Spinal cord (tissue), 10 donors: ENCODE measurements around the gene SLC19A2. TPM values are rescaled to one million over a fixed set of nuclear protein-coding genes. Genes with fewer than 3 reads are reported as not detected.
"Not testable (repeated sequence)": the region's sequence is repeated elsewhere in the genome, so short reads cannot be mapped to it uniquely, and the experiment has no call there.

Experiments
- DNase-seq, 6 donors: peaks; one replicate each; pipeline versions ENCODE4 v3.0.0 to v3.0.0-alpha.2; 2013 to 2015; ENCODE audit warnings: low spot score in 6 of 6, low read depth in 4 of 6
- H3K27ac ChIP-seq: one replicate; pipeline ENCODE4 v1.5.1; 2013; ENCODE audit warnings: low read depth, low read length, control low read depth
- H3K27me3 ChIP-seq: one replicate; pipeline ENCODE4 v1.6.1; 2013; ENCODE audit warnings: low read length; ENCODE audit not compliant: control insufficient read depth, insufficient read depth
- H3K36me3 ChIP-seq: one replicate; pipeline ENCODE4 v1.6.1; 2013; ENCODE audit warnings: low read length; ENCODE audit not compliant: control insufficient read depth, insufficient read depth
- H3K4me1 ChIP-seq: one replicate; pipeline ENCODE4 v1.6.1; 2013; ENCODE audit warnings: low read length; ENCODE audit not compliant: control insufficient read depth, insufficient read depth
- H3K4me3 ChIP-seq: one replicate; pipeline ENCODE4 v1.5.1; 2013; ENCODE audit warnings: low read depth, low read length, control low read depth
- H3K9me3 ChIP-seq: one replicate; pipeline ENCODE4 v1.6.1; 2013; ENCODE audit warnings: low read length; ENCODE audit not compliant: control insufficient read depth, insufficient read depth
- WGBS: methylation state at CpG from one replicate; pipeline ENCODE4 v1.1.5; 2013; ENCODE audit warnings: missing lambda C conversion rate; ENCODE audit not compliant: insufficient coverage; 5-methylcytosine and 5-hydroxymethylcytosine counted together
- long read RNA-seq, 4 donors: transcript quantifications; one replicate each; lab custom pipeline, GENCODE V29; 2026
- polyA plus RNA-seq, 2 donors: library from polyadenylated mRNA; unstranded; fragments of 120-200 nt; gene quantifications; one replicate each; pipeline ENCODE4 v1.2.1, GENCODE V29; 2013; ENCODE audit not compliant: insufficient read length in 2 of 2
- total RNA-seq, 2 donors: library from RNA; depleted of rRNA in 1 of 2; stranded (reverse); fragments of 120-200 nt in 1 of 2; fragments of >200 nt in 1 of 2; gene quantifications; one replicate each; pipeline versions ENCODE4 v1.2.3 to v1.2.4, GENCODE V29; 2013 to 2014
- donor health status: healthy.

Gene SLC19A2
- total RNA-seq (10 to 100 TPM in 1 of 2 donors, 1 to 10 TPM in 1; 9.5 to 18.8 TPM), polyA plus RNA-seq (10 to 100 TPM; 11.0 to 11.4 TPM)
- long read RNA-seq, donor 1, partial matches to known transcripts, result 0 of 1 reads
- long read RNA-seq, donor 1, other reads (novel, unspliced or antisense), result 0 of 1 reads
- long read RNA-seq, donor 2, result 0 reads
- long read RNA-seq, donor 3, partial matches to known transcripts, result 0 of 1 reads
- long read RNA-seq, donor 3, other reads (novel, unspliced or antisense), result 0 of 1 reads
- long read RNA-seq, donor 4, result 0 reads

GRCh38 chr1:169485431-169486280 lies at the start of gene SLC19A2:
TSS of gene SLC19A2 (minus strand) at chr1:169485944. CDS start at chr1:169485766, 178 bp downstream.
- H3K4me3 ChIP-seq, result peak within 1 kb of the TSS; percentile 60
- H3K27me3 ChIP-seq, result no peaks in the 10 kb centered on the region
- under 1% methylated on average over 84 of the region's 85 CpGs for WGBS
- peak within 1 kb of the TSS; percentile 95 for H3K27ac ChIP-seq
- H3K36me3 ChIP-seq, result no peaks in the 10 kb centered on the region
- peaks cover 4% of the 10 kb centered on the region for H3K4me1 ChIP-seq
- DNase-seq, result peak; percentile 94 to 100 (median 98)
- H3K9me3 ChIP-seq, result no peaks in the 10 kb centered on the region

- Histone ChIP-seq H3K4me1 (no peaks in the 10 kb centered on the region), H3K36me3 (no peaks in the 10 kb centered on the region), H3K27me3 (no peaks in the 10 kb centered on the region), H3K27ac (no peak overlapping the region), H3K9me3 (no peaks in the 10 kb centered on the region), H3K4me3 (no peak overlapping the region)
- DNase-seq, result no peak
- no CpG with 5 or more reads among the region's 2 CpGs for WGBS
These were observed 48.9 kb upstream of the SLC19A2 start for GRCh38 chr1:169534653-169535052.

DNA sequence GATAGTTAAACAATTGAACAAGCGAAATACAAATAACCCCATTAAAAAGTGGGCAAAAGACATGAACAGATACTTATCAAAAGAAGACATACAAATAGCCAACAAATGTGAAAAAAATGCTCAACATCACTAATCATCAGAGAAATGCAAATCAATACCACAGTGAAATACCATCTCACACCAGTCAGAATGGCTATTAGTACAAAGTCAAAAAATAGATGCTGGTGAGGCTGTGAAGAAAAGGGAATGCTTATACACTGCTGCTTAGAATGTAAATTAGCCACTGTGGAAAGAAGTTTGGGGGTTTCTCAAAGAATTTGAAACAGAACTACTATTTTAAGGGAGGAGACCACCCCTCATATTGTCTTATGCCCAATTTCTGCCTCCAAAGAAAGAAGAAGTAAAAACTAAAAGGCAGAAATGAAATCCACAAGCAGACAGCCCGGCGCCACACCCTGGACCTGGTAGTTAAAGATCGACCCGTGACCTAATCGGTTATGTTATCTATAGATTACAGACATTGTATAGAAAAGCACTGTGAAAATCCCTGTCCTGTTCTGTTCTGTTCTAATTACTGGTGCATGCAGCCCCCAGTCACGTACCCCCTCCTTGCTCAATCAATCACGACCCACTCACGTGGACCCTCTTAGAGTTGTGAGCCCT lies 47.9 kb upstream of the SLC19A2 start:
- not testable (repeated sequence) for H3K36me3 ChIP-seq, H3K4me1 ChIP-seq, DNase-seq, H3K27ac ChIP-seq, H3K9me3 ChIP-seq, H3K27me3 ChIP-seq, H3K4me3 ChIP-seq
- WGBS, result no CpG with 5 or more reads among the region's 9 CpGs

DNA sequence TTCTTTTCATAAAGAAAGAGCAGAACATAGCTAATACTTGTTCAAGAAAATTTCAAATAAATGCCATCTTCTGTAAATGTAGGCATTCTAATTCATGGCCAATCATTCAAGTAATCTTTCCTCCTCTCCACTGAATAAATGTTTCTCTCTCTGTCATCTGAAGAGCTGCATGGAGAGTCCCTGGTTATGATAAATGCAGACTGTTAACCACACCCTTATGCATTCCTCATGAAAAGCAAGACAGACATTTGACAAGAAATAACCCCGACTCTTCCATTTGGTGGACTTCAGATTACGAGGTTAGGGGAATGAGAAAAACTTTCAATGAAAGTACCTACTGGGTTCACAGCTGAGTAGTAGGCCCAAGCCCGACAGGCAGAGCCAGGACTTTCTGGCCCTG lies 44.7 kb upstream of the SLC19A2 start:
- Histone ChIP-seq H3K9me3 (no peaks in the 10 kb centered on the region), H3K4me3 (no peak overlapping the region), H3K4me1 (no peaks in the 10 kb centered on the region), H3K36me3 (no peaks in the 10 kb centered on the region), H3K27me3 (no peaks in the 10 kb centered on the region), H3K27ac (no peak overlapping the region)
- no peak for DNase-seq
- 88% methylated on average over 1 of the region's 3 CpGs for WGBS

GRCh38 chr1:169529068-169529642 lies 43.4 kb upstream of the SLC19A2 start:
- WGBS, result 0% methylated on average over 1 of the region's 3 CpGs
- H3K4me1 ChIP-seq, result no peaks in the 10 kb centered on the region
- no peak for DNase-seq
- no peaks in the 10 kb centered on the region for H3K9me3 ChIP-seq
- no peaks in the 10 kb centered on the region for H3K36me3 ChIP-seq
- H3K27me3 ChIP-seq, result no peaks in the 10 kb centered on the region
- no peak overlapping the region for H3K27ac ChIP-seq
- H3K4me3 ChIP-seq, result no peak overlapping the region

GRCh38 chr1:169528215-169529067 lies 42.7 kb upstream of the SLC19A2 start:
- 92% methylated on average over 4 of the region's 9 CpGs for WGBS
- DNase-seq, result no peak
- Histone ChIP-seq H3K27ac (no peak overlapping the region), H3K4me3 (no peak overlapping the region), H3K27me3 (no peaks in the 10 kb centered on the region), H3K4me1 (no peaks in the 10 kb centered on the region), H3K9me3 (no peaks in the 10 kb centered on the region), H3K36me3 (no peaks in the 10 kb centered on the region)

GRCh38 chr1:169527451-169528214 lies 41.9 kb upstream of the SLC19A2 start:
- Histone ChIP-seq H3K9me3 (no peaks in the 10 kb centered on the region), H3K27ac (no peak overlapping the region), H3K36me3 (no peaks in the 10 kb centered on the region), H3K27me3 (no peaks in the 10 kb centered on the region), H3K4me3 (no peak overlapping the region), H3K4me1 (no peaks in the 10 kb centered on the region)
- WGBS, result 93% methylated on average over 4 of the region's 5 CpGs
- DNase-seq, result no peak

DNA sequence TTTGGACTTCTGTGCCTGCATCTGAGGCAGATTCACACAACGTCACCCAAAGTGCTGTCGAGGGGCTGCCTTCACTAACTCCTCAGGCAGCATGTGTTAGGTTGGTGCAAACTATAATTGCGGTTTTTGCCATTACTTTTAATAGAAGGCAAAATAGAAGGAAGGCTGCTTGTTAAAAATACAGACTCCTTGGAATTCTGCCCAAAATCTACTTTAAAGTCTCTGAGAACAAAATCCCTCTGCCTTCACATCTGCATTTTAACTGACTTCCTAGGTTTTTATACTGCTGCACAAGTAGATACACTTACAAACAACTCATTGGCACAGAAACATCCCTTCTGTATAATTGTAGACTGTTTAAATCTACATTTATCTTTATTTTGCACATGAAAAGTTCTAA lies 41.3 kb upstream of the SLC19A2 start:
- H3K36me3 ChIP-seq, result no peaks in the 10 kb centered on the region
- no peak overlapping the region for H3K4me3 ChIP-seq
- H3K4me1 ChIP-seq, result no peaks in the 10 kb centered on the region
- no peaks in the 10 kb centered on the region for H3K9me3 ChIP-seq
- H3K27ac ChIP-seq, result no peak overlapping the region
- DNase-seq, result peak in 1 of 6 donors; percentile 10
- no CpG with 5 or more reads among the region's 3 CpGs for WGBS
- H3K27me3 ChIP-seq, result no peaks in the 10 kb centered on the region
